ENCODE measurements around the gene GDF7. TPM values are rescaled to one million over a fixed set of nuclear protein-coding genes. Genes with fewer than 3 reads are reported as not detected.

GDF7 gene
- total RNA-seq, 1 donor from 2014 or later, result 0.52 TPM

- no peaks in the 10 kb centered on the region for H3K4me1 ChIP-seq (ENCODE audit: control insufficient read depth in 3 of 3, insufficient read depth in 3 of 3, low read length in 3 of 3)
These were observed 25.1 kb downstream of the GDF7 start for GRCh38 chr2:20692081-20692480.

GRCh38 chr2:20693317-20693716, 26.4 kb downstream of the GDF7 start:
- Histone ChIP-seq H3K27ac (ENCODE audit: low read depth, low read length) (no peak overlapping the region), H3K4me3 (ENCODE audit: low read length in 3 of 3) (no peak overlapping the region), H3K27me3 (ENCODE audit: control insufficient read depth in 3 of 3, insufficient read depth in 3 of 3, low read length in 3 of 3) (no peaks in the 10 kb centered on the region), H3K4me1 (ENCODE audit: control insufficient read depth in 3 of 3, insufficient read depth in 3 of 3, low read length in 3 of 3) (no peaks in the 10 kb centered on the region), H3K9me3 (ENCODE audit: control insufficient read depth in 3 of 3, low read length in 3 of 3) (no peaks in the 10 kb centered on the region), H3K9ac (ENCODE audit: low read depth in 1 of 3, low read length in 3 of 3) (no peak overlapping the region), H3K36me3 (ENCODE audit: control insufficient read depth in 3 of 3, insufficient read depth in 3 of 3, low read length in 3 of 3) (no peaks in the 10 kb centered on the region)

More at GRCh38 chr2:20692081-20692480, 25.1 kb downstream of the GDF7 start:
- Histone ChIP-seq H3K9ac (ENCODE audit: low read depth in 1 of 3, low read length in 3 of 3) (no peak overlapping the region), H3K27ac (ENCODE audit: low read depth, low read length) (no peak overlapping the region), H3K4me3 (ENCODE audit: low read length in 3 of 3) (no peak overlapping the region), H3K27me3 (ENCODE audit: control insufficient read depth in 3 of 3, insufficient read depth in 3 of 3, low read length in 3 of 3) (no peaks in the 10 kb centered on the region), H3K36me3 (ENCODE audit: control insufficient read depth in 3 of 3, insufficient read depth in 3 of 3, low read length in 3 of 3) (no peaks in the 10 kb centered on the region), H3K9me3 (ENCODE audit: control insufficient read depth in 3 of 3, low read length in 3 of 3) (no peaks in the 10 kb centered on the region)

- Histone ChIP-seq H3K36me3 (ENCODE audit: control insufficient read depth in 3 of 3, insufficient read depth in 3 of 3, low read length in 3 of 3) (no peaks in the 10 kb centered on the region), H3K9me3 (ENCODE audit: control insufficient read depth in 3 of 3, low read length in 3 of 3) (no peaks in the 10 kb centered on the region), H3K9ac (ENCODE audit: low read depth in 1 of 3, low read length in 3 of 3) (no peak overlapping the region), H3K27me3 (ENCODE audit: control insufficient read depth in 3 of 3, insufficient read depth in 3 of 3, low read length in 3 of 3) (no peaks in the 10 kb centered on the region), H3K4me1 (ENCODE audit: control insufficient read depth in 3 of 3, insufficient read depth in 3 of 3, low read length in 3 of 3) (no peaks in the 10 kb centered on the region), H3K4me3 (ENCODE audit: low read length in 3 of 3) (no peak overlapping the region), H3K27ac (ENCODE audit: low read depth, low read length) (no peak overlapping the region)
These were observed 29.4 kb downstream of the GDF7 start for GRCh38 chr2:20696366-20696765.

GRCh38 chr2:20697322-20697934, 30.5 kb downstream of the GDF7 start:
- Histone ChIP-seq H3K27me3 (ENCODE audit: control insufficient read depth in 3 of 3, insufficient read depth in 3 of 3, low read length in 3 of 3) (no peaks in the 10 kb centered on the region), H3K36me3 (ENCODE audit: control insufficient read depth in 3 of 3, insufficient read depth in 3 of 3, low read length in 3 of 3) (no peaks in the 10 kb centered on the region), H3K9ac (ENCODE audit: low read depth in 1 of 3, low read length in 3 of 3) (no peak overlapping the region), H3K27ac (ENCODE audit: low read depth, low read length) (no peak overlapping the region), H3K4me1 (ENCODE audit: control insufficient read depth in 3 of 3, insufficient read depth in 3 of 3, low read length in 3 of 3) (no peaks in the 10 kb centered on the region), H3K4me3 (ENCODE audit: low read length in 3 of 3) (no peak overlapping the region), H3K9me3 (ENCODE audit: control insufficient read depth in 3 of 3, low read length in 3 of 3) (no peaks in the 10 kb centered on the region)

GRCh38 chr2:20698916-20699613, 32.1 kb downstream of the GDF7 start:
- Histone ChIP-seq H3K4me3 (ENCODE audit: low read length in 3 of 3) (no peak overlapping the region), H3K4me1 (ENCODE audit: control insufficient read depth in 3 of 3, insufficient read depth in 3 of 3, low read length in 3 of 3) (no peaks in the 10 kb centered on the region), H3K27ac (ENCODE audit: low read depth, low read length) (no peak overlapping the region), H3K36me3 (ENCODE audit: control insufficient read depth in 3 of 3, insufficient read depth in 3 of 3, low read length in 3 of 3) (no peaks in the 10 kb centered on the region), H3K27me3 (ENCODE audit: control insufficient read depth in 3 of 3, insufficient read depth in 3 of 3, low read length in 3 of 3) (no peaks in the 10 kb centered on the region), H3K9me3 (ENCODE audit: control insufficient read depth in 3 of 3, low read length in 3 of 3) (no peaks in the 10 kb centered on the region), H3K9ac (ENCODE audit: low read depth in 1 of 3, low read length in 3 of 3) (no peak overlapping the region)

GRCh38 chr2:20702563-20702962, 35.6 kb downstream of the GDF7 start:
- H3K4me3 ChIP-seq (ENCODE audit: low read length in 3 of 3), result no peak overlapping the region
- H3K27me3 ChIP-seq (ENCODE audit: control insufficient read depth in 3 of 3, insufficient read depth in 3 of 3, low read length in 3 of 3), result no peaks in the 10 kb centered on the region
- H3K27ac ChIP-seq (ENCODE audit: low read depth, low read length), result no peak overlapping the region
- no peaks in the 10 kb centered on the region for H3K4me1 ChIP-seq (ENCODE audit: control insufficient read depth in 3 of 3, insufficient read depth in 3 of 3, low read length in 3 of 3)
- no peak overlapping the region for H3K9ac ChIP-seq (ENCODE audit: low read depth in 1 of 3, low read length in 3 of 3)
- H3K9me3 ChIP-seq (ENCODE audit: control insufficient read depth in 3 of 3, low read length in 3 of 3), result no peaks in the 10 kb centered on the region
- no peaks in the 10 kb centered on the region for H3K36me3 ChIP-seq (ENCODE audit: control insufficient read depth in 3 of 3, insufficient read depth in 3 of 3, low read length in 3 of 3)

- Histone ChIP-seq H3K9me3 (ENCODE audit: control insufficient read depth in 3 of 3, low read length in 3 of 3) (peaks cover 0 to 2% (median 0%) of the 10 kb centered on the region in 3 donors), H3K36me3 (ENCODE audit: control insufficient read depth in 3 of 3, insufficient read depth in 3 of 3, low read length in 3 of 3) (no peaks in the 10 kb centered on the region), H3K9ac (ENCODE audit: low read depth in 1 of 3, low read length in 3 of 3) (no peak overlapping the region), H3K27ac (ENCODE audit: low read depth, low read length) (no peak overlapping the region), H3K4me3 (ENCODE audit: low read length in 3 of 3) (no peak overlapping the region), H3K4me1 (ENCODE audit: control insufficient read depth in 3 of 3, insufficient read depth in 3 of 3, low read length in 3 of 3) (no peaks in the 10 kb centered on the region), H3K27me3 (ENCODE audit: control insufficient read depth in 3 of 3, insufficient read depth in 3 of 3, low read length in 3 of 3) (no peaks in the 10 kb centered on the region)
These were observed 37.9 kb downstream of the GDF7 start for GRCh38 chr2:20704886-20705285.

GRCh38 chr2:20706217-20706616, 39.3 kb downstream of the GDF7 start:
- Histone ChIP-seq H3K27ac (ENCODE audit: low read depth, low read length) (no peak overlapping the region), H3K4me1 (ENCODE audit: control insufficient read depth in 3 of 3, insufficient read depth in 3 of 3, low read length in 3 of 3) (no peaks in the 10 kb centered on the region), H3K27me3 (ENCODE audit: control insufficient read depth in 3 of 3, insufficient read depth in 3 of 3, low read length in 3 of 3) (no peaks in the 10 kb centered on the region), H3K36me3 (ENCODE audit: control insufficient read depth in 3 of 3, insufficient read depth in 3 of 3, low read length in 3 of 3) (no peaks in the 10 kb centered on the region), H3K9ac (ENCODE audit: low read depth in 1 of 3, low read length in 3 of 3) (no peak overlapping the region), H3K4me3 (ENCODE audit: low read length in 3 of 3) (no peak overlapping the region), H3K9me3 (ENCODE audit: control insufficient read depth in 3 of 3, low read length in 3 of 3) (peaks cover 0 to 2% (median 0%) of the 10 kb centered on the region in 3 donors)

- no peak overlapping the region for H3K4me3 ChIP-seq (ENCODE audit: low read length in 3 of 3)
- H3K36me3 ChIP-seq (ENCODE audit: control insufficient read depth in 3 of 3, insufficient read depth in 3 of 3, low read length in 3 of 3), result no peaks in the 10 kb centered on the region
- H3K4me1 ChIP-seq (ENCODE audit: control insufficient read depth in 3 of 3, insufficient read depth in 3 of 3, low read length in 3 of 3), result no peaks in the 10 kb centered on the region
- no peak overlapping the region for H3K27ac ChIP-seq (ENCODE audit: low read depth, low read length)
- H3K9ac ChIP-seq (ENCODE audit: low read depth in 1 of 3, low read length in 3 of 3), result no peak overlapping the region
- peaks cover 0 to 2% (median 0%) of the 10 kb centered on the region in 3 donors for H3K9me3 ChIP-seq (ENCODE audit: control insufficient read depth in 3 of 3, low read length in 3 of 3)
- H3K27me3 ChIP-seq (ENCODE audit: control insufficient read depth in 3 of 3, insufficient read depth in 3 of 3, low read length in 3 of 3), result no peaks in the 10 kb centered on the region
These were observed 39.8 kb downstream of the GDF7 start for GRCh38 chr2:20706786-20707185.

- H3K9me3 ChIP-seq (ENCODE audit: control insufficient read depth in 3 of 3, low read length in 3 of 3), result peaks cover 0 to 2% (median 0%) of the 10 kb centered on the region in 3 donors
- no peaks in the 10 kb centered on the region for H3K27me3 ChIP-seq (ENCODE audit: control insufficient read depth in 3 of 3, insufficient read depth in 3 of 3, low read length in 3 of 3)
- no peak overlapping the region for H3K27ac ChIP-seq (ENCODE audit: low read depth, low read length)
- H3K36me3 ChIP-seq (ENCODE audit: control insufficient read depth in 3 of 3, insufficient read depth in 3 of 3, low read length in 3 of 3), result no peaks in the 10 kb centered on the region
- H3K9ac ChIP-seq (ENCODE audit: low read depth in 1 of 3, low read length in 3 of 3), result no peak overlapping the region
- H3K4me3 ChIP-seq (ENCODE audit: low read length in 3 of 3), result no peak overlapping the region
- no peaks in the 10 kb centered on the region for H3K4me1 ChIP-seq (ENCODE audit: control insufficient read depth in 3 of 3, insufficient read depth in 3 of 3, low read length in 3 of 3)
These were observed 40.7 kb downstream of the GDF7 start for GRCh38 chr2:20707601-20708000.
